GM06990 (cell line): ENCODE measurements around the gene CDC5L.

ENCODE experiments used
- DNase-seq: peaks from one replicate; pipeline ENCODE4 v3.0.0-alpha.2; 2011; ENCODE audit not compliant: insufficient read length; ENCODE audit errors: extremely low read depth
- H3K27me3 ChIP-seq: replicated peaks from 2 replicates; pipeline ENCODE4 v1.6.0; 2011; ENCODE audit warnings: low read length; ENCODE audit not compliant: control insufficient read depth, insufficient read depth
- H3K36me3 ChIP-seq: 2 replicates; pipeline ENCODE4 v1.5.1; 2011; ENCODE audit warnings: low read length; ENCODE audit not compliant: control insufficient read depth, insufficient read depth
- H3K4me3 ChIP-seq: replicated peaks from 2 replicates; pipeline ENCODE4 v1.5.1; 2011; ENCODE audit warnings: low read depth, mild to moderate bottlenecking, control low read depth, low read length
- TF ChIP-seq, protein P1 (sequence below): IDR thresholded peaks from 2 replicates; pipeline ENCODE4 v1.5.1; 2011; ENCODE audit warnings: low read length, control low read depth, mild to moderate bottlenecking, inconsistent platforms; ENCODE audit not compliant: insufficient read depth, poor library complexity, severe bottlenecking

CDC5L gene

DNA sequence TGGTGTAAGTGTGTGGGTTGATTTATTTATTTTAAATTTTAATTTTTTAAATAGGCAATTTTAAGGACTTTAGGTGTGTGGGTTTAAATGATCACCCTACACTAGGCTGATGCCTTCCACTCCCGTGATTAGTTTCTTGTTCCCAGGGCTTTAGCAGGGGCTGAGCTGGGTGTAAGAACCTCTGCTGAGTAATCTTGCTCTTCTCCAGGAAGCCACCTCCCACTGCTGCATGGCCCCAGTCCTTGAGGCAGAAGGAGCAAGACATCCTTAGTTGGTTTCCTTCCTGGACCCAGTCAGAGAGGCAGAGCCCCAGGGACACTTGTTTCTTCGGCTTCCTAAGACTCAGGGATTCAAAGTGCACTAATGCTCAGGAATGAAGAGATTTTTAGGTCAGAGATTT is 19.8 kb upstream of the CDC5L start:
- no peaks in the 10 kb centered on the region for H3K36me3 ChIP-seq
- TF ChIP-seq, protein P1, sequence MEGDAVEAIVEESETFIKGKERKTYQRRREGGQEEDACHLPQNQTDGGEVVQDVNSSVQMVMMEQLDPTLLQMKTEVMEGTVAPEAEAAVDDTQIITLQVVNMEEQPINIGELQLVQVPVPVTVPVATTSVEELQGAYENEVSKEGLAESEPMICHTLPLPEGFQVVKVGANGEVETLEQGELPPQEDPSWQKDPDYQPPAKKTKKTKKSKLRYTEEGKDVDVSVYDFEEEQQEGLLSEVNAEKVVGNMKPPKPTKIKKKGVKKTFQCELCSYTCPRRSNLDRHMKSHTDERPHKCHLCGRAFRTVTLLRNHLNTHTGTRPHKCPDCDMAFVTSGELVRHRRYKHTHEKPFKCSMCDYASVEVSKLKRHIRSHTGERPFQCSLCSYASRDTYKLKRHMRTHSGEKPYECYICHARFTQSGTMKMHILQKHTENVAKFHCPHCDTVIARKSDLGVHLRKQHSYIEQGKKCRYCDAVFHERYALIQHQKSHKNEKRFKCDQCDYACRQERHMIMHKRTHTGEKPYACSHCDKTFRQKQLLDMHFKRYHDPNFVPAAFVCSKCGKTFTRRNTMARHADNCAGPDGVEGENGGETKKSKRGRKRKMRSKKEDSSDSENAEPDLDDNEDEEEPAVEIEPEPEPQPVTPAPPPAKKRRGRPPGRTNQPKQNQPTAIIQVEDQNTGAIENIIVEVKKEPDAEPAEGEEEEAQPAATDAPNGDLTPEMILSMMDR, result no peak

DNA sequence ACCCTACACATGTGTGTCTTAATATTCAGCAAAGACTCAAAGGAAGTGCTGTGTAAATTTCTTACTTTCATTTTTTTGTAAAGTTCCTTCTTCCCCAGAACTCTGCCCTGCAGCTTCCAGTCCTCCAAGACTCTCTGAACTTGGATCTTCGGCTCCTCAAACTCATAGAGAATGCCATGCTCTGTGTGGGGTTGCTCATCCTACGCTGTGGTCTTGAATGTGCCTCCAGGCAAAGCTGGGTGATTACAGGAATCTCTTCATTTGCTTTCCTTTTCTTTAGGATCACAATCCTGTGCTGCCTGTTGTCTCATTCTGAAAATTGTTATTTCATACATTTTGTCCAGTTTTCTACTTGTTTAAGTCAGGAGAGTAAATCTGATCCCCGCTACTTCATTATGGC is 14.5 kb upstream of the CDC5L start:
- H3K4me3 ChIP-seq, result no peak overlapping the region
- no peaks in the 10 kb centered on the region for H3K27me3 ChIP-seq
- no peak for DNase-seq
- no peaks in the 10 kb centered on the region for H3K36me3 ChIP-seq
- TF ChIP-seq, protein P1, result no peak

More for the DNA sequence above, 19.8 kb upstream of the CDC5L start:
- no peaks in the 10 kb centered on the region for H3K27me3 ChIP-seq
- no peak overlapping the region for H3K4me3 ChIP-seq
- DNase-seq, result no peak

DNA sequence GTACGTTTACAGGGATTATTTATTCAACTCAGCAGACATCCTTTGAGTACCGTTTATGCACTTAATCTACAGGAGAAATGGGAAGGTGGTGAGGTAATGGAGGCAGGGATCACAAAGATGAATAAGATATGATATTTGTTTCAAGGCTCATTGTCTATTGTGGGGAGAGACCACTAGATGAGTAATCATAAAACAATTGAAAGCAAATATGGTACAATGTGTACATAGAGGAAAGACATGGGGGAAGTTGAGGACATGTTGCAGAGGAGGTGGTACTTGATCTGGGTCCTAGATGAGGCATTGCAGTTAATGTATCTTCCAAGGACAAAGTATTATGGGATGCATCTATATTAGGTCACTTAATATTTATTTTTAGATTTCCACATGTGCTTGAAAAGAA is 13.7 kb upstream of the CDC5L start:
- no peaks in the 10 kb centered on the region for H3K36me3 ChIP-seq
- no peaks in the 10 kb centered on the region for H3K27me3 ChIP-seq
- TF ChIP-seq, protein P1, result no peak
- no peak for DNase-seq
- no peak overlapping the region for H3K4me3 ChIP-seq

DNA sequence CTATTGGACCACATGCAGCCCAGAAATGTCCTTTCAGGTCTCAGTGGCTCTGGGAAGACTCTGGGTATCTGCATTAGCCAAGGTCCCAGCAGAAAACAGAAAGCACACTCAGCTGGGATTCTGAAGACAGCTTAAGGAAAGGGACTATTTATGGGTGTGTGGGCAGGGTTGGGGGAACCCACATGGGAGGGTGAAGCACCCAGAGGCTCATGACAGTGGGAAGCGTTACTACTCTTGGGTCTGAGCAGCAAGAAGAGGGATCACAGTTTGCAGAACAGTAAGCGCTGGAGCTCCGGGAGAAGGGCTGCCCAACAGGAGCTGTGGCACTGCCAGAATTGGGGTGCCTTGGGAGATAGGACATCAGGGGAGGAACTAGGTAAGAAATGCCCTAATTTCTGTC is 12.4 kb upstream of the CDC5L start:
- Histone ChIP-seq H3K36me3 (no peaks in the 10 kb centered on the region), H3K4me3 (no peak overlapping the region), H3K27me3 (no peaks in the 10 kb centered on the region)
- DNase-seq, result no peak
- TF ChIP-seq, protein P1, result no peak

DNA sequence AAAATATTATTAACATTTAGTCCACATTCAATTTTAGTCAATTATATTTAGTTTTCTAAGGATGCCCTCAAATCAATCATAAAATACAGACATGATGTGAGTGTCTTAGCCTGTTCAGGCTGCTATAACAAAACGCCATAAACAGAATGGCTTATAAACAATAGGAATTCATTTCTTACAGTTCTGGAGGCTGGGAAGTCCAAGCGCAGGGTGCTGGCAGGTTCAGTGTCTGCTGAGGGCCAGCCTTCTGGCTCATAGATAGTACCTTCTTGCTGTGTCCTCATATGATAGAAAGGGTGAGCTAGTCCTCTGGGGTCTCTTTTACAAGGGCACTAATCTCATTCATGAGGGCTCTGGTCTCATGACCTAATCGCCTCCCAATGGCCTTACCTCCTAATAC is 10.0 kb upstream of the CDC5L start:
- Histone ChIP-seq H3K27me3 (no peaks in the 10 kb centered on the region; the same call in 1 of the 2 replicates), H3K36me3 (no peaks in the 10 kb centered on the region)
- TF ChIP-seq, protein P1, result no peak

DNA sequence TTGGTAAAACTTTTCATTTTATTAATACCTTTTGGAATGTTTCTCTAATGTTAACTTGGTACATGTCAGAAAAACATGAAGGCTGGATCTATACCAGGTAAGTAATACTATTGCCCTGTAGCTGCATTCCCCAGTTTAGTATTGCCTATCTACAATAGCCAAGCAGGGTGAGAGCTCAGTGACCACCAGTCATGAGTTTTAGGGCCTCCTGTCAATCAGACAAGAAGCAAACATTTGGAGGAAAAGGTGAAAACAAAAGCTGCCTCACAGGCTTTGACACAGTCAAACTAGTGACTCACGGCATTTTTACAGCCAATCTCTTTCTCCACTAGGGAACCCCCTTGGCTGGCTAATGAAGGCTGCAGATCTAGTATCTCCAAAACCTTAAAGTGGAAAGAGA is 9.5 kb upstream of the CDC5L start:
- Histone ChIP-seq H3K27me3 (no peaks in the 10 kb centered on the region; the same call in 1 of the 2 replicates), H3K36me3 (no peaks in the 10 kb centered on the region), H3K4me3 (no peak overlapping the region)
- TF ChIP-seq, protein P1, result no peak
- DNase-seq, result no peak

More for the DNA sequence above, 10.0 kb upstream of the CDC5L start:
- H3K4me3 ChIP-seq, result no peak overlapping the region
- DNase-seq, result no peak
